ENCODE measurements around the gene FUBP3.
"Not testable (repeated sequence)": the region's sequence is repeated elsewhere in the genome, so short reads cannot be mapped to it uniquely, and the experiment has no call there.

FUBP3 gene

GRCh38 chr9:130664251-130665028 is 85.1 kb downstream of the FUBP3 start, which contains the start of gene PRDM12:
Gene PRDM12, plus strand, starts transcription at chr9:130664594. Its CDS starts 60 bp downstream, at chr9:130664654.
- DNase-seq, result no peak

- no peak for DNase-seq
Measured at GRCh38 chr9:130665029-130665430, 85.7 kb downstream of the FUBP3 start.

- DNase-seq, result no peak
Measured at GRCh38 chr9:130665431-130666392, 86.3 kb downstream of the FUBP3 start.

- no peak for DNase-seq
Measured at GRCh38 chr9:130666393-130667119, 87.2 kb downstream of the FUBP3 start.

GRCh38 chr9:130667120-130667435 is 87.7 kb downstream of the FUBP3 start:
- DNase-seq, result no peak

- no peak for DNase-seq
Measured at GRCh38 chr9:130668196-130668595, 88.8 kb downstream of the FUBP3 start.

GRCh38 chr9:130668659-130669058 is 89.3 kb downstream of the FUBP3 start:
- no peak for DNase-seq

GRCh38 chr9:130669965-130670364 is 90.6 kb downstream of the FUBP3 start:
- no peak for DNase-seq

- no peak for DNase-seq
Measured at GRCh38 chr9:130670644-130671043, 91.3 kb downstream of the FUBP3 start.

GRCh38 chr9:130672466-130672865 is 93.1 kb downstream of the FUBP3 start:
- no peak for DNase-seq

- no peak for DNase-seq
Measured at GRCh38 chr9:130672933-130673615, 93.7 kb downstream of the FUBP3 start.

- no peak for DNase-seq
Measured at GRCh38 chr9:130675396-130675795, 96.0 kb downstream of the FUBP3 start.

GRCh38 chr9:130677252-130677651 is 97.9 kb downstream of the FUBP3 start:
- DNase-seq, result no peak

GRCh38 chr9:130680836-130681768 is 101.7 kb downstream of the FUBP3 start:
- peak in 1 of 2 donors; percentile 2 for DNase-seq

GRCh38 chr9:130681769-130682420 is 102.5 kb downstream of the FUBP3 start:
- DNase-seq, result no peak

GRCh38 chr9:130682421-130683121 is 103.2 kb downstream of the FUBP3 start:
- DNase-seq, result peak; percentile 56 to 78

- no peak for DNase-seq
Measured at GRCh38 chr9:130685104-130685503, 105.7 kb downstream of the FUBP3 start.

GRCh38 chr9:130685945-130686344 is 106.6 kb downstream of the FUBP3 start:
- DNase-seq, result not testable (repeated sequence)

GRCh38 chr9:130687615-130688014 is 108.2 kb downstream of the FUBP3 start:
- no peak for DNase-seq

Measured in hippocampal formation (tissue), 2 donors.